ENCODE data around the gene DOK3. TPM values are rescaled to one million over a fixed set of nuclear protein-coding genes. Genes with fewer than 3 reads are reported as not detected.
A peak's percentile ranks its signal among the peaks of the same experiment; 100 is the strongest.

Gene DOK3
- total and polyA plus RNA-seq, 2 of the 13 experiments (the other 11 are each of a cell fraction or from before 2014, with no cell fraction given) = 1.4 to 1.5 TPM

- TF ChIP-seq ELF1 (CRISPR knock-in tag; IDR thresholded peaks at IDR 0.05) (peak; percentile 57), ZNF543 (CRISPR knock-in tag; IDR thresholded peaks at IDR 0.05) (no peak), ZNF333 (CRISPR knock-in tag; IDR thresholded peaks at IDR 0.05; ENCODE audit: borderline replicate concordance) (no peak), TFAP4 (IDR thresholded peaks at IDR 0.05; ENCODE audit: borderline replicate concordance, low read depth) (peak; percentile 18; the same call in 1 of the 2 replicates), ZFYVE20 (CRISPR knock-in tag; IDR thresholded peaks at IDR 0.05; ENCODE audit: borderline replicate concordance, low read depth) (no peak), HNRNPK (IDR thresholded peaks at IDR 0.05; ENCODE audit: low read depth, low read length, poor library complexity, severe bottlenecking) (no peak), MEIS2 (CRISPR knock-in tag; IDR thresholded peaks at IDR 0.05) (peak; percentile 41; the same call in 1 of the 2 replicates), ZMYM2 (CRISPR knock-in tag; IDR thresholded peaks at IDR 0.05) (peak; percentile 58; the same call in 1 of the 2 replicates), ETV5 (CRISPR knock-in tag; IDR thresholded peaks at IDR 0.05; ENCODE audit: borderline replicate concordance) (no peak; the same call in 1 of the 2 replicates), KMT2B (CRISPR knock-in tag; IDR thresholded peaks at IDR 0.05) (peak; percentile 60; the same call in 1 of the 2 replicates), TSC22D2 (CRISPR knock-in tag; IDR thresholded peaks at IDR 0.05; ENCODE audit: borderline replicate concordance) (0 out of 2 replicates have a peak, but pooled peaks have one; percentile 25), HIVEP1 (CRISPR knock-in tag; IDR thresholded peaks at IDR 0.05) (no peak), MTA1 (CRISPR knock-in tag; IDR thresholded peaks at IDR 0.05; ENCODE audit: borderline replicate concordance) (no peak), ELF4 (CRISPR knock-in tag; IDR thresholded peaks at IDR 0.05; ENCODE audit: borderline replicate concordance) (no peak), DR1 (CRISPR knock-in tag; IDR thresholded peaks at IDR 0.05) (no peak)
- TF ChIP-seq, protein P1, sequence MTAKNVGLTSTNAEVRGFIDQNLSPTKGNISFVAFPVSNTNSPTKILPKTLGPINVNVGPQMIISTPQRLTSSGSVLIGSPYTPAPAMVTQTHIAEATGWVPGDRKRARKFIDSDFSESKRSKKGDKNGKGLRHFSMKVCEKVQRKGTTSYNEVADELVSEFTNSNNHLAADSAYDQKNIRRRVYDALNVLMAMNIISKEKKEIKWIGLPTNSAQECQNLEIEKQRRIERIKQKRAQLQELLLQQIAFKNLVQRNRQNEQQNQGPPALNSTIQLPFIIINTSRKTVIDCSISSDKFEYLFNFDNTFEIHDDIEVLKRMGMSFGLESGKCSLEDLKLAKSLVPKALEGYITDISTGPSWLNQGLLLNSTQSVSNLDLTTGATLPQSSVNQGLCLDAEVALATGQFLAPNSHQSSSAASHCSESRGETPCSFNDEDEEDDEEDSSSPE (CRISPR knock-in tag; IDR thresholded peaks at IDR 0.05) = peak; percentile 50; the same call in 1 of the 2 replicates
- TF ChIP-seq, protein P2, sequence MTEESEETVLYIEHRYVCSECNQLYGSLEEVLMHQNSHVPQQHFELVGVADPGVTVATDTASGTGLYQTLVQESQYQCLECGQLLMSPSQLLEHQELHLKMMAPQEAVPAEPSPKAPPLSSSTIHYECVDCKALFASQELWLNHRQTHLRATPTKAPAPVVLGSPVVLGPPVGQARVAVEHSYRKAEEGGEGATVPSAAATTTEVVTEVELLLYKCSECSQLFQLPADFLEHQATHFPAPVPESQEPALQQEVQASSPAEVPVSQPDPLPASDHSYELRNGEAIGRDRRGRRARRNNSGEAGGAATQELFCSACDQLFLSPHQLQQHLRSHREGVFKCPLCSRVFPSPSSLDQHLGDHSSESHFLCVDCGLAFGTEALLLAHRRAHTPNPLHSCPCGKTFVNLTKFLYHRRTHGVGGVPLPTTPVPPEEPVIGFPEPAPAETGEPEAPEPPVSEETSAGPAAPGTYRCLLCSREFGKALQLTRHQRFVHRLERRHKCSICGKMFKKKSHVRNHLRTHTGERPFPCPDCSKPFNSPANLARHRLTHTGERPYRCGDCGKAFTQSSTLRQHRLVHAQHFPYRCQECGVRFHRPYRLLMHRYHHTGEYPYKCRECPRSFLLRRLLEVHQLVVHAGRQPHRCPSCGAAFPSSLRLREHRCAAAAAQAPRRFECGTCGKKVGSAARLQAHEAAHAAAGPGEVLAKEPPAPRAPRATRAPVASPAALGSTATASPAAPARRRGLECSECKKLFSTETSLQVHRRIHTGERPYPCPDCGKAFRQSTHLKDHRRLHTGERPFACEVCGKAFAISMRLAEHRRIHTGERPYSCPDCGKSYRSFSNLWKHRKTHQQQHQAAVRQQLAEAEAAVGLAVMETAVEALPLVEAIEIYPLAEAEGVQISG (CRISPR knock-in tag; IDR thresholded peaks at IDR 0.05) = peak; percentile 91
- TF ChIP-seq, protein P3, sequence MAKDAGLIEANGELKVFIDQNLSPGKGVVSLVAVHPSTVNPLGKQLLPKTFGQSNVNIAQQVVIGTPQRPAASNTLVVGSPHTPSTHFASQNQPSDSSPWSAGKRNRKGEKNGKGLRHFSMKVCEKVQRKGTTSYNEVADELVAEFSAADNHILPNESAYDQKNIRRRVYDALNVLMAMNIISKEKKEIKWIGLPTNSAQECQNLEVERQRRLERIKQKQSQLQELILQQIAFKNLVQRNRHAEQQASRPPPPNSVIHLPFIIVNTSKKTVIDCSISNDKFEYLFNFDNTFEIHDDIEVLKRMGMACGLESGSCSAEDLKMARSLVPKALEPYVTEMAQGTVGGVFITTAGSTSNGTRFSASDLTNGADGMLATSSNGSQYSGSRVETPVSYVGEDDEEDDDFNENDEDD (CRISPR knock-in tag; IDR thresholded peaks at IDR 0.05; ENCODE audit: borderline replicate concordance) = 0 out of 2 replicates have a peak, but pooled peaks have one; percentile 31
- TF ChIP-seq, protein P4, sequence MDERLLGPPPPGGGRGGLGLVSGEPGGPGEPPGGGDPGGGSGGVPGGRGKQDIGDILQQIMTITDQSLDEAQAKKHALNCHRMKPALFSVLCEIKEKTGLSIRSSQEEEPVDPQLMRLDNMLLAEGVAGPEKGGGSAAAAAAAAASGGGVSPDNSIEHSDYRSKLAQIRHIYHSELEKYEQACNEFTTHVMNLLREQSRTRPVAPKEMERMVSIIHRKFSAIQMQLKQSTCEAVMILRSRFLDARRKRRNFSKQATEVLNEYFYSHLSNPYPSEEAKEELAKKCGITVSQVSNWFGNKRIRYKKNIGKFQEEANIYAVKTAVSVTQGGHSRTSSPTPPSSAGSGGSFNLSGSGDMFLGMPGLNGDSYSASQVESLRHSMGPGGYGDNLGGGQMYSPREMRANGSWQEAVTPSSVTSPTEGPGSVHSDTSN (CRISPR knock-in tag; IDR thresholded peaks at IDR 0.05) = no peak
- TF ChIP-seq, protein P5, sequence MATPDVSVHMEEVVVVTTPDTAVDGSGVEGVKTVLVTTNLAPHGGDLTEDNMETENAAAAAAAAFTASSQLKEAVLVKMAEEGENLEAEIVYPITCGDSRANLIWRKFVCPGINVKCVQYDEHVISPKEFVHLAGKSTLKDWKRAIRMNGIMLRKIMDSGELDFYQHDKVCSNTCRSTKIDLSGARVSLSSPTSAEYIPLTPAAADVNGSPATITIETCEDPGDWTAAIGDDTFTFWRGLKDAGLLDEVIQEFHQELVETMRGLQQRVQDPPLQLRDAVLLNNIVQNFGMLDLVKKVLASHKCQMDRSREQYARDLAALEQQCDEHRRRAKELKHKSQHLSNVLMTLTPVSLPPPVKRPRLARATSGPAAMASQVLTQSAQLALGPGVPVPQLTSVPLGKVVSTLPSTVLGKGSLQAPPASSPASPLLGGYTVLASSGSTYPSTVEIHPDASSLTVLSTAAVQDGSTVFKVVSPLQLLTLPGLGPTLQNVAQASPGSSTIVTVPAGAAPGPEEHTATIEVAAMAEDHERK (CRISPR knock-in tag; IDR thresholded peaks at IDR 0.05; ENCODE audit: low read depth) = 0 out of 2 replicates have a peak, but pooled peaks have one; percentile 53
Observed at GRCh38 chr5:177554474-177555111, 45.0 kb upstream of the DOK3 start, which contains the start of gene FAM193B (continued).
